ENCODE results near the gene PIK3AP1.

Gene PIK3AP1

GRCh38 chr10:96637709-96638108, 82.6 kb downstream of the PIK3AP1 start:
- DNase-seq (ENCODE audit: low read depth): no peak
- H3K4me3 ChIP-seq (ENCODE audit: low read length): no peak overlapping the region
- no peak for TF ChIP-seq CTCF (IDR thresholded peaks at IDR 0.05; ENCODE audit: insufficient read depth, low read depth, low read length, missing control alignments)

DNA sequence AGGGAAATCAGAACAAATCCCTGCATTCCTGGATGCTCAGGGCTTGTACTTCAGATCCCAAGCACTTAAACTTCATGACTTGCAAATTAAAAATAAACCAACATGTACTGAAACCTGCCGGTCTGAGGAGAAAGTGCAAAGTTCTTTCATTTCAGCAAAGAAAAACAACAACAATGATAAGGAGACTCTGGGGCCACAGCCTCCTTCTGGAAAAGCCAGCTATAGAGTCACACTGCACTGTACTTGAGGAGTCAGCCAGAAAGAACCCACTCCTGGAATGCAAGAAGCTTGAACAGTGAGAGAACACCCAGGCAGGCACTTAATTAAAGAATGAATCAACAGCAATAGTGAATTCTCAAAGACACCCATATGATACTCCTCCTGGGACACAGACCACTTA, 83.8 kb downstream of the PIK3AP1 start:
- DNase-seq (ENCODE audit: low read depth): no peak
- no peak for TF ChIP-seq CTCF (IDR thresholded peaks at IDR 0.05; ENCODE audit: insufficient read depth, low read depth, low read length, missing control alignments)
- no peak overlapping the region for H3K4me3 ChIP-seq (ENCODE audit: low read length)

- DNase-seq (ENCODE audit: low read depth): peak; percentile 24
- no peak for TF ChIP-seq CTCF (IDR thresholded peaks at IDR 0.05; ENCODE audit: insufficient read depth, low read depth, low read length, missing control alignments)
Observed at GRCh38 chr10:96632974-96633710, 87.2 kb downstream of the PIK3AP1 start.

DNA sequence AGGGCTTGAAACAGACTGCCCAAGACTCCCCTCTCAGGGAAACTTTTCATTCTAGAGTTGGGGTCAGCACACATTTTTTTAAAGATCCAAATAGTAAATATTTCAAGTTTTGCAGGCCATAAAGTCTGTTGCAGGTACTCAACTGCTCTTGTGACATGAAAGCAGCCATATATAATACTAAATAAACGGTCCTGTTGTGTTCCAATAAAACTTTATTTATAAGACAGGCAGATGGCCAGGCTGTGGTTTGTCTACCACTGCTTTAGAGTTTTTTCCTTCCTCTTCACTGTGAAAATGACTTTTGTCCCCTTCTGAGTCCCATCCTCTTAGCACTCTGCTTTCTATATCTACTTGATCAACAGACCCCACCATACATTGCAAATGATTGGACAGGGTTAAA, 93.0 kb downstream of the PIK3AP1 start:
- no peak for TF ChIP-seq CTCF (IDR thresholded peaks at IDR 0.05; ENCODE audit: insufficient read depth, low read depth, low read length, missing control alignments)
- H3K4me3 ChIP-seq (ENCODE audit: low read length): no peak overlapping the region
- no peak for DNase-seq (ENCODE audit: low read depth)

More at GRCh38 chr10:96632974-96633710, 87.2 kb downstream of the PIK3AP1 start:
- H3K4me3 ChIP-seq (ENCODE audit: low read length): no peak overlapping the region

GRCh38 chr10:96626795-96627194, 93.5 kb downstream of the PIK3AP1 start:
- DNase-seq (ENCODE audit: low read depth): no peak

DNA sequence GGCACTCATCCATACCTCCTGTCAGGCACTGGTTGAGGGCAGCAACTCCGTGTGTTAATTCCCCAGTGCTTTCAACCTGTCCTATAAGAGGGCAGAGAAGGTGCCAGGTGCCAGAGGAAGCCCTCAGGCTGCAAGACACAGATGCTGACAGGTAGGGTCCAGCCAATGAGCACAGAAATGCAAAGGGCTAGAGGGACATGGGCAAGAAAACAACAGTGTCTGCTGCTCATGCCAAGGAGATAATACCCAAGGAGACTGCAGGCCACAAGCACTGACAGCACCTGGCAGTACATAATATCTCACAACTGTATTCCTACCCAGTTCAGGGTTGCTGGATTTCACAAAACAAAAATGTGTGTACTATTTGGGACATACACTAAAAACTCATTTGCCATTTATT, 95.1 kb downstream of the PIK3AP1 start:
- no peak for DNase-seq (ENCODE audit: low read depth)
- H3K4me3 ChIP-seq (ENCODE audit: low read length): no peak overlapping the region
- no peak for TF ChIP-seq CTCF (IDR thresholded peaks at IDR 0.05; ENCODE audit: insufficient read depth, low read depth, low read length, missing control alignments)

More at GRCh38 chr10:96626795-96627194, 93.5 kb downstream of the PIK3AP1 start:
- peak; percentile 4 for TF ChIP-seq CTCF (IDR thresholded peaks at IDR 0.05; ENCODE audit: insufficient read depth, low read depth, low read length, missing control alignments)
- no peak overlapping the region for H3K4me3 ChIP-seq (ENCODE audit: low read length)
